Activated CD8-positive, alpha-beta memory T cell treated with anti-CD3 and anti-CD28 coated beads, Interleukin-2, amount 50 U/mL, for 48 hours (primary cell): ENCODE data around the gene RASGEF1B.

ENCODE experiments used
- DNase-seq: peaks from one replicate; pipeline ENCODE4 v3.0.0-alpha.2; 2020

The RASGEF1B gene

DNA sequence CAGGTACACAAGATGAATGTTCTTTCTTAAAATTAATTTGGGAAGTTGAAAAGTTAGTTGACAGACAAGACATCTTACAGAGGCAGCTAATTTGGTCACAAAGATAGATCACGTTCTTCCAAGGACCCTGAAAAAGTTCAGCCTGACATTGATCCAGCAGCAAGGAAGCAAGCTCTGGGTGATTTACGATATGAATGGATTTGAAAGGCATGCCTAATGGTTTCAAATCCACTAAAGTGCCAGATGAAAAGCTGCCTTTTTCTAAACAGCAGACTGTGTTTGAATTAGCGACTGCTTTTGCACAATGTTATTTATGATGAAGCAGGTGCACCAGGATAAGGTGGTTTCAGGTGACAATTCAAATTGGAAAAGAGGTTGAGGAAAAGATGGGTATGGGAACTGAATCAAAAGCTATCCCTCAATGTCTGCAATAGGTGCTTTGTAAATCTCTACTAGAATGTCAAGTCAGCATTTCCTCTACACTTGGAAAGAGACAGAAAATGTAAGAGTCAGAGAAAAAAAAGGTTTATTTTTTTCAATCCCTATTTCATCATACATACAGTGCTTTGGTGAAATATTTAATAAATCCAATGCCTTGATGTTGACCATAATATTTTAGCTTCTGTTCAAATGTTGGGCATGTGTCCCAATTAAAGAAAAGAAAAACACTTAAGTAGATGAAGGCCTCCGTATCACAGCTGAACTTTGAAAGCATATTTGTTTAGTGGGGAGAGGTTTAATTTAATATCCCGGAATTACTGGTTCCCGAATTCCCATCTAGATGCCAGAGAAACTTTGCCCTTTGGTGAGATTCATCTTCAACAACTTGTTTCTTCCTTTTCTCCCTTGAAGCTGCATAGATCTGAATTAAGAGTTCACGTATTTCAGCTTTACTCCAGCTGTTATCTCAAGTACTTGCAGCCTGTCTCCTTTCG lies 6.0 kb downstream of the RASGEF1B start:
- DNase-seq = no peak

DNA sequence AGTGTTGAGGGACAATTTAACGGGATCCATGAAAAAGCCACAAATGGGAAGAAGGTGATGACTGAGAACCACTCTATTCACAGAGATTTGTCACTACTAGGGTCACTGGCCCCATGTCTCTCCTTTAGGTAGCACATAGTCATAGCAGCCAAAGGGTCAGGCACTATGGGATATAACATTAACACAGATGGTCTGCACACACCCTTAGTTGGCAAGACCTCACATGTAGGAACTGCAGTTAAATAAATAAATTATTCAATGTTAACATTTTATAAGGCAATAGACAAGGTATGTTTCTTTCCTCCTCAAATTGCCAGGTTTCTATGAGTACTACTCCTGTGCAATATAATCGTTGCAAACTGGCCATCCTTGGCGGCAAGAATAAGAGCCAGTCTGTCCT lies 10.9 kb downstream of the RASGEF1B start:
- no peak for DNase-seq

DNA sequence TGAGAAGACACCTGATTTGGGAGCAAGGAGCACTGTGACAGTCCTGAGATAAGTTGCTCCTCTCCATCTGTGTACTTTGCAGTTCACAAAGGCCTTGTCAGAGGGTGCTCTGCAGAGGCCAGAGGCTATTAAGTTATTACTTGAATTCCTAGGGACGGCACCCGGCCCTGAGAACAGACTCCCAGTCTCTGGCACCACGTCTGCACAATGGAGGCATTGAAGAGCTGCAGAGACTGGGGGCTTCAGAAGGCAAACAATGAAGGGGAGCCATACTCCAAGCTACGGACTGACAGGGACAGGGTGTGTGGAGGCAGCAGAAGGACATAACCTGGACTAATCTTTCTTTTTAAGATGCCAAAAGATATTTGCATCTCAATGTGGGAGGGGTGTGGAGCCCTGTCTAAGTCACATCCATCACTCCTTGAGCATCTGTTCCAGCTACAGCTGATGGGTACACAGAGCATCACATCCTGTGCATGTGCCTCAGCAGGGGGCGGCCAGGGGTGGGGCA lies 11.5 kb downstream of the RASGEF1B start:
- DNase-seq = no peak

DNA sequence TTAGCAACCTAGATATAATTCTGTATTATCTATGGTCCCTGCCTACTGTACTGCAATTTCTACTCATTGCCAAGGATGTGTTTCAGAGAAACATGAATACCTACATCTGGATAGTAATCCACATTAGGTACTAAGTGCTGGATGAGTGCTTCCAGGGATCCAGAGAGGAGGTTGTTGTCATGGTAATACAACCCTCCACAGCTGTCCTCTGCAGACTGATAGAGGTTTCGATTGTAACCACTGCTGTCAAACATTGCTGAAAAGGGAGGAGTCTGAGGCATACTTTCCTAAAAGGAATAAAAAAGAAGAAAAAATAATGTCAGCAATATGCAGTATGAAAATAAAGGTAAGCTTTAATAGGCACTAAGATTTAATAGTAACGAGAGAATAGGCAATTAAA lies 12.5 kb downstream of the RASGEF1B start:
- no peak for DNase-seq

DNA sequence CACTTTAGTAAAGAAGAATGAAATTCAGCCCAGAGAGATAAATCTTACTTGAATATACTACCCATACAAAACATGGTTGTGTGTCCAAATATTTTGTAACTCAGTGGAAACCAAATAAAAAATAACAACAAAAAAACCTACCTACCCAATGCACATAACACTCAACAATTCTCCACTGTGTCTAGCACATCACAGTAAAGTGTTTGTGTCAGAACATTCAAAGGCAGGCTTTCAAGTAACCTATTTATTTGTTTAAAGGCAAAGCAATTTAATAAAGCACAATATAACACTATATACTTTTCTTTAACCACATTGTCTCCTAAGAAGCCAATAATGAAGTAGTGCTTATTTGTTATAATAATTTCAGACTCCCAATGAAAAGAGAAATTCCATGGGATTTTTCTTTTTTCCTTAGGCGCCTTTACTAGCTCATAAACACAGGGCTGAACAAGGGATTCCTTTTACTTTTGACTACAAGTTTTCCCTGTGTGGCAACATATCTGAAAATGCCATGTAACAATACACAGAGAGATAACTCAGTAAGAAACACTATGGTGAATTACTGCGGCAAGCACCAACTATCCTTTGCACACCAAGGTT lies 13.7 kb downstream of the RASGEF1B start:
- DNase-seq = no peak

DNA sequence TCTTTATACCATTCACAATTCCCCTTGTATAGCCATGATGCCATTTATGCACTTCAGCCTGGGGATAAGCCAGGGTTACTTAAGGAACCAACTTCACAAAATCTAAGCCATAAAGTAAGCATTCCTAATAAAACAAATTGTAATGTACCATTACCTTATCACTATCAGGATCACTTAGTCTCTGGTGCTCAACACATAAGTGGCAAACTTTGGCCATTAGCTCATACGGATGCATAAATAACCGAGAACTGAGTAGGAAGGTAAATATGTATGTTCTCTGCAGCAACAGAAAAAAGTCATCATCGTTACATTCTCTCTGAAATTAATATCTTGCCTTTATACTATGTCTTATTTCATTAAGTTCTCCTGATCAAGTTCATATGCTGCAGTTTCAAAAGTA lies 14.4 kb downstream of the RASGEF1B start:
- DNase-seq = no peak

DNA sequence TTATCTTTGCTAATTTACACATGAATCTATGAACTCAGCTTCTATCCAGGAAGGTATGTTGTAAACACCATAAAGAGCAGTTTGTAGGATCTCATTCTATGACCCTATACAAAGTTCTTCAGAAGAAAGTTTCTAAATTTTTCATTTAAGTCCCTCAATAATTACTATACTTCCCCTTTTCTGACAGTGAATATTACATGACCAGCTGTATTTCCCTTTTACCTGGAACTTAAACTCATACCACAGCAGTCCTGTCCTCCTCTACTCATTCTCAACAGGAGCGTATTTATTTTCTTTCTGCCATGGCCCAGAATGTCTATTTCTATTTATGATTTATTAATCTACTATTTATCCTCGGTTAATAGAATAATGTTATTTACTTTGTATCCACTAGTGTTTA lies 15.8 kb downstream of the RASGEF1B start:
- no peak for DNase-seq

DNA sequence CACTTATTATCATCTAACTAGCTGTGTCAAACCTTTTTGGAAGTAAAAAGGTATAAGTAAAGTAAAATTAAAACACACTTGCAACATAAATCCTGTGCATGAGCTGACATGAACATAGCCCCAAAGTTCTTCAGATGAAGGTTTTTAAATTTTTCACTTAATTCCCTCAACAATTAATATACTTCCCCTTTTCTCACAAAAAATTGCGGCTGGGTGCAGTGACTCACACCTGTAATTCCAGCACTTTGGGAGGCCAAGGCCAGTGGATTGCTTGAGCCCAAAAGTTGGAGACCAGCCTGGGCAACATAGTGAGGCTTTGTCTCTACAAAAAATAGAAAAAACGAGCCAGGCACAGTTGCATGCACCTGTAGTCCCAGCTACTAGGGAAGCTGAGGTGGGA lies 16.8 kb downstream of the RASGEF1B start:
- DNase-seq = no peak

DNA sequence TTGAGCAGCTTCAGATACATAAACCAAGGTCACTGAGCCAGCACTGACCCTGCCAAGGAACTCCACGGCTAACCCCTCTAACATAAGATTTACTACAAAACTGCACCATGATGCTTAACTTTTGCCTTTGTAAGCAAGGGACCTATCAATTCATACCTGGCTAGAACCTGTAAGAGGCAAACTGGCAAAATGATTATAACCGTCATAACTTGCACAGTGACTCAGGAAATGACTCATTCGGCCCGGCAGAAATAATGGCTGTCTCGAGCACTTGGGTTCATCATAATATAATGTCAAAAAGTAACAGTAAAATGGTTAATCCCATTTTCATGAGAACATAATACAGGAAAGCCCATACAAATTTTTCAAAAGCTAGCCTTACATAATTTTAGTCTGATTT lies 17.2 kb downstream of the RASGEF1B start:
- DNase-seq = no peak

DNA sequence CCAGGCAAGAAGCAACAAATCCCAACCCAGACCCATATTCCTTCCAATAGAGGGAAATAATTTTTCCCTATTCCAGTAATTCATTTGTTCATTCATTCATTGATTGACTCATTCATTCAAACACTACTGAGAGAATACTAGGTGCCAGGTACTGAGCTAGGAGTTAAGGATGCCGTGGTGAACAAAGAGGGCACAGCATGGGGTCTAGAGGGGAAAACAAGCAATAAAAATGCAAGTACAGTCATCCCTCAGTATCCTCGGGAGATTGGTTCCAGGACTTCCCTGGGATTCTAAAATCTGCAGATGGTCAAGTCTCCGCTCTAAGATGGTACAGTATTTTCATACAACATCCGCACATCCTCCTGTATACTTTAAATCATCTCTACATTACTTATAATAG lies 18.7 kb downstream of the RASGEF1B start:
- no peak for DNase-seq

DNA sequence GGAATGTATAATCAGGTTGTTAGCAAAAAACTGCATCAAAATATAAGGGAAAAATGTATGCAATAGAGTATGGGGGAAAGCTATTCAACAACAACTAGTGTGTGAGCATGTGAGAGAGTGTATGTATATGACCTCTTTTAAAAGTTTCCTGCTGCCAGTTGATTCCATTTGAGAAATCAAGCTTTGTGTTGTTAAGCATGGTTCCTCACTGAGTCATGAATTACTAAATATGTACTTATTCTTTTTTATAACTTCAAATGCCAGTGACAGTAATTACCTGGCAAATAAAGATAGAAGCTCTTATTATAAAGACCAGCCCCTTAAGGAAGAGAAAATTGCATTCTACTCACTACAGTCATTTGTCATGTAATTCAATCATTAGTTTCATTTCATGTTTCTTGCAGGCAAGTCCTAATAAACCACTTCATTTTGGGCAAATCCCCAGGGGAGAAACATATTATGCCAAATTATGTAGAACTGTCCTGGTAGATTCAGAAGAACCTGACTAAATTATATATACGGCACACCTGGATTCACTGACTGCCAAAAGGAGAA lies 19.2 kb downstream of the RASGEF1B start:
- DNase-seq = no peak

DNA sequence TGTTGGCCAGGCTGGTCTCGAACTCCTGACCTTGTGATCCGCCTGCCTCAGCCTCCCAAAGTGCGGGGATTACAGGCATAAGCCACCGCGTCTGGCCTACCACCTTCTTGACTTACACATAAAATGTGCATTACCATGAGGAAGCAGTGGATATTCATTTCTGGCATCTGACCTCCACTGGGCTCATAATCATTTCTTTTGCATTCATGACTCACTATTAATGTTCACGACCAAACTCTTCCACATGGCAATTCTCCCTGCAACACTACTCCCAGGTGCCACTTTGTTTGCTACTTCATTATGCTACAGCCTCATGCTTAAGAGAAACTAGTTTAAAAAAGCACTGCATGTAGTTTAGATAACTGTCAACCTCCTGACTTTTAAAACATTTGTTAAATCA lies 22.7 kb downstream of the RASGEF1B start:
- no peak for DNase-seq

DNA sequence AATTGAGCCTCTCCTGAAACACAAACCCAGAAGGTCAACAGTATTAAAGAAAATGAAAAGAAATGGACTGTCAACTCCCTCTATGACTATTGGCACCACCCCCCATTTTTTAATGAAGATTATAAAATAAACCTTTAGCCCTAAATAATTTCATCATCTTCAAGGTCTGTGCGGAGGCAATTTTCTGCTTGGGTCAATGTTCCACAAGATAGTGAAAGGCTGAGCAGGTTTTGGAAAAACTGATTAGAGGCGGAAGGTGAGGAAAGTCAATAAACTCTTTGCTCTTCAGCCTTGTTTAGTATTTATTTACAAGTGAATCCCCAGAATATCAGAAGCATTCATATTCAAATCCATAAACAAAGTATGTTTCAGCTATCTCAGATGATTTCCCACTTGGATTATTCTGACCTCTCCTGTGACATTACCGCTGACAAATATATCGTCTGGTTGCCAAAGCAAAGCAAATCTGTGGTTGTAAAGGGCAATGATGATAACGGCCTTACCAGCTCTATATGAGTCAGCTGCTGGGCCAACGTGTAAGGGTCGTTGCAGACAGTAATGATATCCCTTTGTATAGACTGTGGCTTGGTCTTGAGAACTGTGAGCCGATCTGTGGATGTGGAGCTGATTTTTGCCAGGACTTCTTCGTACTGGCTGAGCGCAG lies 24.0 kb downstream of the RASGEF1B start:
- no peak for DNase-seq

DNA sequence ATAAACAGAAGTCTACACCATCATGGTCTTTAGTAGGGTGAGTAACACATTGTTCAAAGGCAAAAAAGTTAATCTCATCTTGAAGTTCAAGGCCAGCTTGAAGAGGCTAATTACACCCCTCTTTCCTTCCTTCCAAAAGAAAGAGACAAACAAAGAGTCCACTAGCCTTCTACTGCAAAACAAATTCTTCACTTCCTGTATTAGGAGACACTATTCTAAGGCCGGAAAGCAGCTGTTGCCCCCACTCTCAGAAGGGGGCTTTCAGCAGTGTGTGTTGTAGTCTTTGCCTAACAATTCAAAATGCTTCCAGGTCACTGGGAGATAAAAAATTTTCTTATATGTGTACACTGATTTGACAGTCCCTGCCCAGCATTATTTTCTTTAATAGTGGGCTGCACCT lies 25.1 kb downstream of the RASGEF1B start:
- DNase-seq = no peak

DNA sequence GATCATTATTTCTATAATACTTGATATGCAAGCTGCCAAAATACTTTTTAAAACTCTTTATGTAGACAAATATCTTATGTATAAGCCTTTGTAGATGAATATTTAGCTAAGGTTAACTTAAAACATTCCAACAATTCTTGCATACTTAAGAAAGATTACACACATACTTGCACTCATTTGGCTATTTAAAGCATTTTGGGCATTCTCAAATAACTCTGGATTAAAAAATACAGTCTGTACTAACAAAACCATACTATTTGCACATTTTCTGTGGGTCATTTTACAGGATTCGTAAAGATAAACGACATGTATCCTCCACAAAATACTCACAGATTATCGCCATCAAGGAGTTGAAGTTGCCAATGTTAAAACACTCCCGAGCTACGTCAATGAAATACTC lies 26.5 kb downstream of the RASGEF1B start:
- no peak for DNase-seq

DNA sequence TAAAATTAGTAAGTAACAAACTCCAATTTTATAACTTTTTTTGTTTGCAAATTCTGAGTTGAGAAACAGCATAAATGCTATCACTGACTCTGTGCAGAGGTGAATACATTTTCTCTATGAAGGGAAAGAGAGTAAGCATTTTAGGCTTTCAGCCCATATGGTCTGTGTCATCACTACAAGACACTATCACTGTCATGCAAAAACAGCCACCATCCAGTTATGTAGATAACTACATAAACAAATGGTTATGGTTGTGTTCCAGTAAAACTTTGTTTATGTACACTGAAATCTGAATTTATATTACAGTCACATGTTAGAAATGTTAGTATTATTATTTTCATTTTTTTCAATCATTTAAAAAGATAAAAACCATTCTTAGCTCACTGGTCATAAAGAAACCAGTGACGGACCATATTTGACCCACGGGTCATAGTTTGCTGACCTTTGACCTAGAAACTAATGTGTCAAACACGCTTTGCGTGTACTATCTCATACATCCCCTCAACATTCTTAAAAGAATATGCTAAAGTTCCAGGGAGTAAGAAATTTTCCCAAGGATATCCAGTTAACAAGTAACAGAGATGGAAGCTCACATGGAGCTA lies 29.1 kb downstream of the RASGEF1B start:
- no peak for DNase-seq

DNA sequence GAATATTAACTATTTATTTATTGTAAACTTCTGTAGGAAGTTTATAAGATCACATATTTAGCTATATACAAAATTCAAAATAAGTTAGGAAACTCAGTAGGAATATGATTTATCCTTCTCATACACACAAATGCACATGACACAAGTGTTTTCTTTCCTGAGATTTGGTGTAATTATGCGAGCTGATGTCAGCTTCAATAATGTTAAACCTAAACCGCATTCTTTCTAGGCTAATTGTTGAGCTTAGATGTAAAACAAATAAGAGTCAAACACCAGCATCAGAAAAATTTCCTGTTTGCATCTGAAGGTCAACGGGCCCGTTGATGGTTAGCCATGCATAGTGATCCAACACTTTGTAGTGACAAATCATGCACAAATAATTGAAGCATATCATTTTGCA lies 30.8 kb downstream of the RASGEF1B start:
- DNase-seq = no peak

DNA sequence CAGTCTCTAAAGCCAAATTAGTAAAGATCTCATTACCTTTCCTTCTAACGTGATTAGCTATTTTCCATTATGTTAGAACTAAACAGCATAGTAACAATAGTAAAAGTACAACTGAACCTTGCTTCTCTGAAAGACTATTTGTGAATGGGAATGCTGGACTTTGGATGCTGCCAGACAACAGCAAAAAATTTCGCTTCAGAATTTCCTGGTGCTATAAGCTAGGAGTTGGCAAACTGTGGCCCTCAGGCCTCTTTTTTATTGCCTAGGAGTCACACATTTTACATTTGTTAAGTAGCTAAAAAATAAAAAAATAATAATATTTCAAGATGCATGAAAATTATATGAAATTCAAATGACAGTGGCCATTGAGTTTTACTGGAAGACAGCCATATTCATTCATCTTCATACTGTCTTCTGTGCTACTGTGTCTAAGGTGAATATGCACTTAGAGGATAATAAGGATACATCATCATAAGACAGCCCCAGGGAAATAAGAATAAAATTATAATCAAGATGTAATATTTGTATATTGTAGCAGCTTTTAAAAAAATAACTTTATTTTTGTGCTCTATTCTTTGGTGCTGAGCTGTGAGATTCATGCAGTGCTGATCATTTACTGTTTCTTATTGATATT lies 34.6 kb downstream of the RASGEF1B start:
- DNase-seq = no peak

DNA sequence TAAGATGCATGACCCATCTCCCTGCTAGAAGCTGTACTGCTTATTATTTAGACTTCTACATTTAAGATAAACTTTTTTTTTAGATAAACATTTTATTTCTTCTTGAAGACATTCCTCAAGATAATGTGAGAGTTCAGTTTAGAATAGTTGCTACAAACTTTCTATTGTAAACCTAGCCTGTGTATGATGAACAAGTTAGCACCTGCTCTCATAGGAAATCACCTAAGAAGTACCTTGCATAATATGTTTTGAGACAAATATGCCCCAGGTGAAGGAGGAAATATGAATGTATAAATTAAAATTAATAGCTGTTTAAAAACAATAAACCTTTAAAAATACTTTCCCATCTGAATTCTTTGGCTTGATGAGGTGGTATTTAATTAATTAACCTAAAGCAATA lies 35.6 kb downstream of the RASGEF1B start:
- no peak for DNase-seq

DNA sequence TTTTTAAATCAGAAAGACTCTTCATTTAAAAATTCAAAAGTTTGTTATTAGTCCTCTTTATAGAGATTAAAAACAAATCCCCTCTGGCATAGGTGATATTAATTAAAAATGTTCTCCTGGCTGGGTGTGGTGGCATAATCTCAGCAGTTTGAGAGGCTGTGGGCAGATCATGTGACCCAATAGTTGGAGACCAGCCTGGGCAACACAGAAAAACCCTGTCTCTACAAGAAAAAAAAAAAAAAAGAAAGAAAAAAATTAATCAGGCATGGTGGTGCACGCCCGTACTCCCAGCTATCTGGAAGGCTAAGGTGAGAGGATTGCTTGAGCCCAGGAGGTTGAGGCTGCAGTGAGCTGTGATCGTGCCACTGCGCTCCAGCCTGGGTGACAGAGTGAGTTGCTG lies 38.9 kb downstream of the RASGEF1B start:
- DNase-seq = no peak

DNA sequence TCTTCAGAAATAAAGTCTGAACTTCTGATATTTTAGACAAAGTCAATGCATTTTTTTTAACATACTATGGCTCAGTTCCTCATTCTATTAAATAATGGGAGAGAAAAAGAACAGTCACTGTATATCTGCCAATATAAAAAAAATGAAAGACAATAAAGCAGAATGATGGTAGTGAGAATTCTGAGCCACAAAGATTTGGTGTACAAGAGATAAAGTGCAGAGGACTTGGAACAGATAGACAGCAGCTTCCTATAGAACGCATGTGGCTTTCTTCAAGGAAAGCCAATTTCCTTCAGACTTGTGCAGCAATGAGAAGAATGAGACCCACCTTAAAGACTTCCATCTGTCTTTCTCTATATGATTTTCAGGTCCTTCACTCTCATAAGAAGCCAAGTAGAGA lies 39.7 kb downstream of the RASGEF1B start:
- no peak for DNase-seq

DNA sequence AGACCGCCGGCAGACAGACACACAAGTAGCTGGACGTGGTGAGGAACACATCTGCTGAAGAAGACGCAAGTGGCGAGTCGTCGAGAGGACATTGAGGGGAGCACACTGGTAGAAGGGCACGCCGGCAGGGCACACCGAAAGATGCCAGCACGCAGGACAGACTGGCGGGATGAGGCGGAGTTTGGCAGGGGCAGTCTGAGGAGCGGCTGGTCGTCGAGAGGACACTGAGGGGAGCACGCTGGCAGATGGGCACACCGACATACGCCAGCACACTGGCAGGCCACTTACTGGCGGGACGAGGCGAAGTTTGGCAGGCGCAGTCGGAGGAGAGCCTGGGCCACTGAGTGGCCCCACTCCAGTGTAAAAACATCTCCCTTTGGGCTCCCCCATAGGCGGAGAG lies 42.1 kb downstream of the RASGEF1B start:
- DNase-seq = no peak

DNA sequence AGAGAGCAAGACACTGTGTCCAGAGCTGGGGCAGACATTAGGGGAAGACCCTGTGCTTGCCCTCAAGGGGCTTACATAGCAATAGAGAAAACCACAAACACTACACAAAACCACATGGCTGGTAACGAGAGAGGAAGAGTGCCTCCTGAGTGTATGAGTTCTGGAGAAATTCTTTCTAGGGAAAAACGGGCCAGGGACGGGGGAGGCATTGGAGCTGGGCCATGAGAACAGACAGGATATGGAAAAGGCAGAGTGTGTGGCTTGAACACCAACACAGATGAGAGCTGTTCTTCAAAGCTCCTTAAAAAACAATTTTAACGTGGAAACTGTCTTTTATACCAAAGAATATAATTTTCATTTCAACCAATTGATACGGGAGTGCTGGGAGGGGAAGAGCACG lies 42.7 kb downstream of the RASGEF1B start:
- no peak for DNase-seq
